ENCODE measurements around the gene CCDC28B. TPM values are rescaled to one million over a fixed set of nuclear protein-coding genes. Genes with fewer than 3 reads are reported as not detected.
A peak's percentile ranks its signal among the peaks of the same experiment; 100 is the strongest.

CCDC28B gene
- total and polyA plus RNA-seq, 3 donors from 2014 or later = 55.3 to 105 (median 67.5) TPM

GRCh38 chr1:32170991-32171390 is 29.4 kb upstream of the CCDC28B start:
- no peaks in the 10 kb centered on the region for H3K4me1 ChIP-seq
- H3K9me3 ChIP-seq = no peaks in the 10 kb centered on the region
- no peak overlapping the region for H3K27ac ChIP-seq
- no peak for DNase-seq
- H3K27me3 ChIP-seq = no peaks in the 10 kb centered on the region
- TF ChIP-seq CTCF (IDR thresholded peaks at IDR 0.05) = no peak
- TF ChIP-seq POLR2A (IDR thresholded peaks at IDR 0.05) = no peak
- WGBS, 2 donors = 53 to 64% methylated on average over 4 of the region's 4 CpGs
- H3K4me3 ChIP-seq = no peak overlapping the region
- H3K36me3 ChIP-seq (ENCODE audit: low read depth, missing control alignments) = no peaks in the 10 kb centered on the region
- intact Hi-C loops (cut with DNase I; ENCODE audit: low total_unique reads) = no loop called here

- Histone ChIP-seq H3K9me3 (no peaks in the 10 kb centered on the region), H3K27ac (no peak overlapping the region), H3K4me1 (no peaks in the 10 kb centered on the region), H3K27me3 (no peaks in the 10 kb centered on the region), H3K36me3 (ENCODE audit: low read depth, missing control alignments) (no peaks in the 10 kb centered on the region), H3K4me3 (no peak overlapping the region)
- WGBS, 2 donors = 79 to 89% methylated on average over 1 of the region's 1 CpG
- intact Hi-C loops (cut with DNase I; ENCODE audit: low total_unique reads) = no loop called here
- no peak for DNase-seq
- TF ChIP-seq POLR2A (IDR thresholded peaks at IDR 0.05) (no peak), CTCF (IDR thresholded peaks at IDR 0.05) (no peak)
These were observed 27.7 kb upstream of the CCDC28B start for GRCh38 chr1:32172621-32173245.

- 50 to 59% methylated on average over 7 of the region's 7 CpGs for WGBS, 2 donors
- H3K4me1 ChIP-seq = peaks cover 22% of the 10 kb centered on the region
- H3K9me3 ChIP-seq = no peaks in the 10 kb centered on the region
- intact Hi-C loops (cut with DNase I; ENCODE audit: low total_unique reads) = no loop called here
- no peaks in the 10 kb centered on the region for H3K36me3 ChIP-seq (ENCODE audit: low read depth, missing control alignments)
- DNase-seq = no peak
- peak overlapping the region; percentile 92 to 96 for H3K27ac ChIP-seq
- H3K4me3 ChIP-seq = peak overlapping the region; percentile 65 to 66
- TF ChIP-seq CTCF (IDR thresholded peaks at IDR 0.05) = no peak
- no peak for TF ChIP-seq POLR2A (IDR thresholded peaks at IDR 0.05)
- no peaks in the 10 kb centered on the region for H3K27me3 ChIP-seq
These were observed 21.8 kb upstream of the CCDC28B start for GRCh38 chr1:32178380-32179192.

GRCh38 chr1:32179193-32179442 is 21.3 kb upstream of the CCDC28B start:
- TF ChIP-seq CTCF (IDR thresholded peaks at IDR 0.05) = no peak
- TF ChIP-seq POLR2A (IDR thresholded peaks at IDR 0.05) = no peak
- Histone ChIP-seq H3K27ac (peak overlapping the region; percentile 92 to 96), H3K27me3 (no peaks in the 10 kb centered on the region), H3K4me3 (peak overlapping the region; percentile 65 to 66), H3K4me1 (peaks cover 22% of the 10 kb centered on the region), H3K36me3 (ENCODE audit: low read depth, missing control alignments) (no peaks in the 10 kb centered on the region), H3K9me3 (no peaks in the 10 kb centered on the region)
- intact Hi-C loops (cut with DNase I; ENCODE audit: low total_unique reads) = no loop called here
- WGBS, 2 donors = 1 to 3% methylated on average over 7 of the region's 7 CpGs
- no peak for DNase-seq

All from testis (tissue), 3 donors.